Trophoblast cell (in vitro differentiated cells and primary cell): ENCODE measurements around the gene TNS1.

Source experiments
- DNase-seq, 2 donors: peaks; one replicate each; pipeline ENCODE4 v3.0.0-alpha.2; 2016
- H2AFZ ChIP-seq: 2 replicates; pipeline ENCODE4 v1.6.1; 2013; ENCODE audit warnings: low read length, moderate library complexity, mild to moderate bottlenecking; ENCODE audit not compliant: insufficient read depth, poor library complexity
- H2AK5ac ChIP-seq: 2 replicates; pipeline ENCODE4 v1.6.1; 2013; ENCODE audit warnings: mild to moderate bottlenecking, low read length
- H2BK120ac ChIP-seq: 2 replicates; pipeline ENCODE4 v1.6.1; 2013; ENCODE audit warnings: low read length, mild to moderate bottlenecking, moderate library complexity; ENCODE audit not compliant: insufficient read depth, poor library complexity
- H2BK12ac ChIP-seq: 2 replicates; pipeline ENCODE4 v1.6.1; 2013; ENCODE audit warnings: mild to moderate bottlenecking, low read length, moderate library complexity
- H2BK5ac ChIP-seq: 2 replicates; pipeline ENCODE4 v1.6.1; 2013; ENCODE audit warnings: low read length, low read depth, moderate library complexity, mild to moderate bottlenecking; ENCODE audit not compliant: poor library complexity
- H3K14ac ChIP-seq: 2 replicates; pipeline ENCODE4 v1.6.1; 2013; ENCODE audit warnings: mild to moderate bottlenecking, low read length
- H3K18ac ChIP-seq: 2 replicates; pipeline ENCODE4 v1.6.1; 2013; ENCODE audit warnings: mild to moderate bottlenecking, low read length
- H3K23ac ChIP-seq: 2 replicates; pipeline ENCODE4 v1.6.1; 2013; ENCODE audit warnings: low read length
- H3K27ac ChIP-seq: 2 replicates; pipeline ENCODE4 v1.5.1; 2013; ENCODE audit warnings: low read depth, mild to moderate bottlenecking, inconsistent platforms, low read length, moderate library complexity
- H3K27me3 ChIP-seq: 2 replicates; pipeline ENCODE4 v1.6.1; 2013; ENCODE audit warnings: inconsistent platforms, mild to moderate bottlenecking, low read length, moderate library complexity; ENCODE audit not compliant: insufficient read depth
- H3K36me3 ChIP-seq, 2 experiments: 1 replicate in 1 of 2; 2 replicates in 1 of 2; pipeline ENCODE4 v1.6.1; 2013; ENCODE audit warnings: low read length in 2 of 2, mild to moderate bottlenecking in 2 of 2, moderate library complexity in 1 of 2; ENCODE audit not compliant: insufficient read depth in 2 of 2, control insufficient read depth in 1 of 2
- H3K4ac ChIP-seq: 2 replicates; pipeline ENCODE4 v1.6.1; 2013; ENCODE audit warnings: low read depth, mild to moderate bottlenecking, low read length, moderate library complexity
- H3K4me1 ChIP-seq, 2 experiments: 1 replicate in 1 of 2; 2 replicates in 1 of 2; pipeline ENCODE4 v1.6.1; 2013; ENCODE audit warnings: low read length in 2 of 2, mild to moderate bottlenecking in 2 of 2, moderate library complexity in 1 of 2; ENCODE audit not compliant: insufficient read depth in 2 of 2, control insufficient read depth in 1 of 2
- H3K4me2 ChIP-seq: 2 replicates; pipeline ENCODE4 v1.6.1; 2013; ENCODE audit warnings: inconsistent platforms, mild to moderate bottlenecking, low read length, moderate library complexity
- H3K4me3 ChIP-seq: 2 replicates; pipeline ENCODE4 v1.5.1; 2013; ENCODE audit warnings: mild to moderate bottlenecking, low read depth, low read length, inconsistent platforms
- H3K79me1 ChIP-seq: one replicate; pipeline ENCODE4 v1.6.1; 2013; ENCODE audit warnings: low read length
- H3K79me2 ChIP-seq: 2 replicates; pipeline ENCODE4 v1.6.1; 2013; ENCODE audit warnings: low read length, mild to moderate bottlenecking; ENCODE audit not compliant: control insufficient read depth, insufficient read depth, poor library complexity
- H3K9ac ChIP-seq: 2 replicates; pipeline ENCODE4 v1.6.1; 2013; ENCODE audit warnings: mild to moderate bottlenecking, low read length
- H3K9me3 ChIP-seq: 2 replicates; pipeline ENCODE4 v1.6.1; 2013; ENCODE audit warnings: low read depth, mild to moderate bottlenecking, control low read depth, inconsistent platforms, low read length; ENCODE audit not compliant: insufficient read depth
- H4K12ac ChIP-seq: 2 replicates; pipeline ENCODE4 v1.6.1; 2013; ENCODE audit warnings: low read depth, mild to moderate bottlenecking, low read length, moderate library complexity
- H4K8ac ChIP-seq: 2 replicates; pipeline ENCODE4 v1.6.1; 2013; ENCODE audit warnings: low read depth, mild to moderate bottlenecking, low read length, moderate library complexity
- H4K91ac ChIP-seq: one replicate; pipeline ENCODE4 v1.6.1; 2013; ENCODE audit warnings: low read depth, mild to moderate bottlenecking, low read length, moderate library complexity
- WGBS: extraction: QIAGEN DNeasy Blood & Tissue Kit; methylation state at CpG from one replicate; pipeline ENCODE4 v1.1.7; 2013; ENCODE audit warnings: missing lambda C conversion rate; ENCODE audit not compliant: insufficient read length, insufficient coverage; ENCODE audit errors: extremely low coverage; 5-methylcytosine and 5-hydroxymethylcytosine counted together

The TNS1 gene

DNA sequence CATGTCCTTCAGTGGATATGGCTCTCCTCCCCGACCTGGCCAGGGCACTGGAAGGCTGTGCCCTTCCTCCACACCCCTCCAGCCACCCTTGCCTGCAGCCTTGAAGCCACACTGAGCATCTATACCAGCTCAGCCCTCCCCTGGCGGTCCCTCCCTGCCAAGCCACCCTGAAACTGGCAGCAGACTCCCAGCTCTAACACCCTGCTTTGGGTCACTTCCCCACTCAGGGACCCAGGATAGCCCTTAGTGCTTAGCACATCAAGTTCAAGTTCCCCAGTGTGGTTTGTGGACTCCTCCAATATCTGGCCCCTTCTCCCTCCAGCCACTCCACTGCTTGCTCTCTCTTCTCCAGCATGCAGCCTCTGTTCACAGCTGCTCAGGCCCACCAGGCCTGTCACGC is 89.4 kb downstream of the TNS1 start:
- Histone ChIP-seq H3K4me3 (no peak overlapping the region), H4K12ac (no peak overlapping the region), H3K4ac (no peak overlapping the region), H4K8ac (no peak overlapping the region), H3K27me3 (no peaks in the 10 kb centered on the region), H3K79me2 (no peaks in the 10 kb centered on the region), H3K4me1 (no peaks in the 10 kb centered on the region), H3K4me2 (no peak overlapping the region), H3K9ac (no peak overlapping the region), H3K79me1 (no peaks in the 10 kb centered on the region), H4K91ac (no peak overlapping the region), H3K36me3 (no peaks in the 10 kb centered on the region), H2BK12ac (no peak overlapping the region), H2AFZ (peak overlapping the region; percentile 57), H3K9me3 (no peaks in the 10 kb centered on the region), H2BK5ac (no peak overlapping the region), H3K14ac (no peak overlapping the region), H3K18ac (no peak overlapping the region), H3K27ac (no peak overlapping the region), H2BK120ac (no peak overlapping the region), H2AK5ac (no peak overlapping the region), H3K23ac (no peak overlapping the region)
- peak in 1 of 2 donors; percentile 10 for DNase-seq
- WGBS = no CpG with 5 or more reads among the region's 3 CpGs

GRCh38 chr2:217912098-217913024 is 90.4 kb downstream of the TNS1 start:
- no CpG with 5 or more reads among the region's 25 CpGs for WGBS
- H3K27me3 ChIP-seq = no peaks in the 10 kb centered on the region

GRCh38 chr2:217911283-217912097 is 91.3 kb downstream of the TNS1 start:
- no peak overlapping the region for H3K27ac ChIP-seq

More at GRCh38 chr2:217912098-217913024, 90.4 kb downstream of the TNS1 start:
- Histone ChIP-seq H3K18ac (no peak overlapping the region), H3K4ac (no peak overlapping the region), H3K9ac (no peak overlapping the region), H2AFZ (no peak overlapping the region), H3K9me3 (no peaks in the 10 kb centered on the region), H4K91ac (no peak overlapping the region), H2BK5ac (no peak overlapping the region), H3K79me1 (no peaks in the 10 kb centered on the region), H3K27ac (no peak overlapping the region), H2AK5ac (no peak overlapping the region), H3K79me2 (no peaks in the 10 kb centered on the region), H3K4me3 (no peak overlapping the region), H4K12ac (no peak overlapping the region), H3K14ac (no peak overlapping the region), H3K4me2 (no peak overlapping the region), H3K4me1 (no peaks in the 10 kb centered on the region), H3K36me3 (no peaks in the 10 kb centered on the region), H2BK120ac (no peak overlapping the region), H3K23ac (no peak overlapping the region), H4K8ac (no peak overlapping the region), H2BK12ac (no peak overlapping the region)
- DNase-seq = no peak

GRCh38 chr2:217910875-217911212 is 92.0 kb downstream of the TNS1 start:
- no peak overlapping the region for H3K23ac ChIP-seq
- no peaks in the 10 kb centered on the region for H3K36me3 ChIP-seq
- no peak overlapping the region for H3K14ac ChIP-seq
- H3K79me1 ChIP-seq = no peaks in the 10 kb centered on the region
- no peaks in the 10 kb centered on the region for H3K27me3 ChIP-seq
- no peaks in the 10 kb centered on the region for H3K79me2 ChIP-seq
- no peak overlapping the region for H3K18ac ChIP-seq
- no peak overlapping the region for H3K4me3 ChIP-seq
- H2AFZ ChIP-seq = no peak overlapping the region
- no peak overlapping the region for H2BK120ac ChIP-seq
- no peak overlapping the region for H3K27ac ChIP-seq
- DNase-seq = no peak
- H3K4me2 ChIP-seq = no peak overlapping the region
- H4K8ac ChIP-seq = no peak overlapping the region
- H2BK5ac ChIP-seq = no peak overlapping the region
- no peak overlapping the region for H2BK12ac ChIP-seq
- H3K4ac ChIP-seq = no peak overlapping the region
- no peak overlapping the region for H3K9ac ChIP-seq
- no peaks in the 10 kb centered on the region for H3K9me3 ChIP-seq
- H3K4me1 ChIP-seq = no peaks in the 10 kb centered on the region
- no peak overlapping the region for H4K12ac ChIP-seq
- no peak overlapping the region for H4K91ac ChIP-seq
- no peak overlapping the region for H2AK5ac ChIP-seq

More at GRCh38 chr2:217911283-217912097, 91.3 kb downstream of the TNS1 start:
- Histone ChIP-seq H3K4me2 (no peak overlapping the region), H2BK5ac (no peak overlapping the region), H3K79me1 (no peaks in the 10 kb centered on the region), H3K4ac (no peak overlapping the region), H3K36me3 (no peaks in the 10 kb centered on the region), H3K27me3 (no peaks in the 10 kb centered on the region), H2AFZ (no peak overlapping the region), H3K23ac (no peak overlapping the region), H3K18ac (no peak overlapping the region), H3K4me3 (no peak overlapping the region), H3K79me2 (no peaks in the 10 kb centered on the region), H4K8ac (no peak overlapping the region), H2BK12ac (no peak overlapping the region), H2BK120ac (no peak overlapping the region), H4K12ac (no peak overlapping the region), H3K4me1 (no peaks in the 10 kb centered on the region), H4K91ac (no peak overlapping the region), H3K9ac (no peak overlapping the region), H2AK5ac (no peak overlapping the region), H3K14ac (no peak overlapping the region), H3K9me3 (no peaks in the 10 kb centered on the region)
- peak in 1 of 2 donors; percentile 24 for DNase-seq
- WGBS = no CpG with 5 or more reads among the region's 9 CpGs
